Astrocyte of the spinal cord (primary cell): Measurements from ENCODE around the gene PRKG1.
"Not testable (repeated sequence)": the region's sequence is repeated elsewhere in the genome, so short reads cannot be mapped to it uniquely, and the experiment has no call there.

Experiments used
- DNase-seq: peaks from one replicate; pipeline ENCODE4 v3.0.0; 2011; ENCODE audit warnings: low read depth, low spot score
- H3K4me3 ChIP-seq: 2 replicates; pipeline ENCODE4 v1.5.1; 2011; ENCODE audit warnings: low read depth, mild to moderate bottlenecking, low read length, moderate library complexity
- in situ Hi-C: cut with HindIII; loops from 2 replicates; pipeline ENCODE4 v1.10.0; 2017; ENCODE audit warnings: low sequenced_read_pairs
- TF ChIP-seq, protein P1 (sequence below): IDR thresholded peaks from 2 replicates; pipeline ENCODE4 v1.5.1; 2012; ENCODE audit warnings: low read depth, mild to moderate bottlenecking, low read length, inconsistent platforms

The PRKG1 gene

DNA sequence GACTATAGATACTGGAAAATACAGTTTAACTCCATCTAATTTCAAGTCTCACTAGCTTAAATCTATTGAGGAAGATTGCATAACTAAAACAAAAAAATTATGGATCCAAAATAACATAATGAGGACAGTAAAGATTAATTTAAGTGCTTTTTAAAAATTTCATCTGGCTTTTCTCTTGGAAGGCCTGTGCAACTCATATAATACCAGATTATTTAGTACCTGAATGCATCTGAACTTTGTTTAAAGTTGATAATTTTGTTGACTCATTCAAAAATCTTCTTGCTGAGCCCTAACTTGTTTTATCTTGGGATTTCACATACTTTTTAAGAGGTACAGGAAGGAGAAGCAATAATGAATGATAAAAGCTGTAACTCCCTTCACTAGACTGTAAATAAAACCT, 478.6 kb downstream of the PRKG1 start:
- TF ChIP-seq, protein P1, sequence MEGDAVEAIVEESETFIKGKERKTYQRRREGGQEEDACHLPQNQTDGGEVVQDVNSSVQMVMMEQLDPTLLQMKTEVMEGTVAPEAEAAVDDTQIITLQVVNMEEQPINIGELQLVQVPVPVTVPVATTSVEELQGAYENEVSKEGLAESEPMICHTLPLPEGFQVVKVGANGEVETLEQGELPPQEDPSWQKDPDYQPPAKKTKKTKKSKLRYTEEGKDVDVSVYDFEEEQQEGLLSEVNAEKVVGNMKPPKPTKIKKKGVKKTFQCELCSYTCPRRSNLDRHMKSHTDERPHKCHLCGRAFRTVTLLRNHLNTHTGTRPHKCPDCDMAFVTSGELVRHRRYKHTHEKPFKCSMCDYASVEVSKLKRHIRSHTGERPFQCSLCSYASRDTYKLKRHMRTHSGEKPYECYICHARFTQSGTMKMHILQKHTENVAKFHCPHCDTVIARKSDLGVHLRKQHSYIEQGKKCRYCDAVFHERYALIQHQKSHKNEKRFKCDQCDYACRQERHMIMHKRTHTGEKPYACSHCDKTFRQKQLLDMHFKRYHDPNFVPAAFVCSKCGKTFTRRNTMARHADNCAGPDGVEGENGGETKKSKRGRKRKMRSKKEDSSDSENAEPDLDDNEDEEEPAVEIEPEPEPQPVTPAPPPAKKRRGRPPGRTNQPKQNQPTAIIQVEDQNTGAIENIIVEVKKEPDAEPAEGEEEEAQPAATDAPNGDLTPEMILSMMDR, result no peak
- H3K4me3 ChIP-seq, result no peak overlapping the region
- DNase-seq, result no peak
- in situ Hi-C loops, result no loop called here

DNA sequence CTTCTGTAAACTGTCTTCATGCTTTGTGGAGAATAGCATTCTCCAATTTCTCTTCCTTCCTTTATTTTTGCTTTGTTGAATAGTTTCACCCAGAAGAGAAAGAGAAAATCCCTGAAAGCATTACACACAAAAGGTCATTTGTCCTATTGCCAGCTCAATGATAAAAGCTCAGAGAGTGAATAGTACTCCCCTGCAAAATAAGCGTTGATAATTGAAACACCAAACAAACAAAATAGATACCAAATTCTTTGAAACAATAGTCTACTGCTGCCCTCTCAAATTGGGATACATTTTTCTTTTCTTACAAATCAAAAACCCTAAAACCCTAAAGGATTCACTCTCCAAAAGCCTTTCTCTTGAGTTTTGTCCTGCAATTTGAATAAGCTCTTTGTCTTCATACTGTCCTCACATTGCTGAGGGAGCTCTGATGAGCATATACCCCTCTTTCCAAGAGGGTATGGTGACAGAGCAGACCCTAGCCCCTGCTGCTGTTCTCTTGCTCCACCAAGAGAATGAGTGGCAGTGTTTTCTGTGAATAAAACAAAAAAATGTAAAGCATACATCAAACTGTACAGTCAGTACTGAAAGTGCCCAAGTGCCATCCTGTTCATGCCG, 490.7 kb downstream of the PRKG1 start:
- no peak for DNase-seq
- no peak overlapping the region for H3K4me3 ChIP-seq
- in situ Hi-C loops, result no loop called here
- TF ChIP-seq, protein P1, result no peak

DNA sequence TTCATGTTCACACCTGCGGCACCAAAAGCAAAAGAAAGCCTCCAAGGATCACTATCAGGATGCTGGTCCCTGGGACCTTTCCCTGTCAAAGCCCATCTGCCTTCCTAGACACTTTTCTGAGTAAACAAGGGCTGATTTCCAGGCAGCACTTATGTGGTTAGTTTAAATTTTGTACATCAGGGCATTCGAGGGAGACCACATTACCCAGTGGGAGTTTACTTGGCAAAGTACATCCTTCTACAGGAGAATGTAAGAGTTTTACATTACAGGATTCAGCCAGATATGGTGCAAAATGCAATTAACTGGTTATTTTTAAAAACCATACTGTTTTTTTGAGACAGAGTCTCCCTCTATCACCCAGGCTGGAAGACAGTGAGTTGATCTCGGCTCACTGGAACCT, 493.0 kb downstream of the PRKG1 start:
- TF ChIP-seq, protein P1, result no peak
- H3K4me3 ChIP-seq, result no peak overlapping the region
- in situ Hi-C loops, result no loop called here
- DNase-seq, result no peak

DNA sequence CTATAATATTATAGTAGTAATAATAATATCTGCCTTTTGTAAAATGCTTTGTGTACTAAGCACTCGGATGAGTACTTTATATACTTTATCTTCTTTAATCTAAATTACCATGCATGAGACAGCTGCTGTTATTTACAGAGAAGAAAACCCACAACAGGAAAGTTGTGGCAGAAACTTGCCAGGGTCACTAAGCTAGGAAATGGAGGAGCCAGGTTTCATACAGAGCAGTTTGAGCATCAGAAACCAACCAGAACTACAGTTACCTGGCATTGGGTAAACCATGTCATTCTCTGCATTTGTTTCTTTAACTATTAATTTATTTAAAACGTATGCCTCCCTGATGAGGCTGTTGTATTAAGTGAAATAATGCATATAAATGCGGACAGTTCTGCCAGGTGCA, 495.2 kb downstream of the PRKG1 start:
- in situ Hi-C loops, result no loop called here
- no peak for DNase-seq
- TF ChIP-seq, protein P1, result no peak
- no peak overlapping the region for H3K4me3 ChIP-seq

DNA sequence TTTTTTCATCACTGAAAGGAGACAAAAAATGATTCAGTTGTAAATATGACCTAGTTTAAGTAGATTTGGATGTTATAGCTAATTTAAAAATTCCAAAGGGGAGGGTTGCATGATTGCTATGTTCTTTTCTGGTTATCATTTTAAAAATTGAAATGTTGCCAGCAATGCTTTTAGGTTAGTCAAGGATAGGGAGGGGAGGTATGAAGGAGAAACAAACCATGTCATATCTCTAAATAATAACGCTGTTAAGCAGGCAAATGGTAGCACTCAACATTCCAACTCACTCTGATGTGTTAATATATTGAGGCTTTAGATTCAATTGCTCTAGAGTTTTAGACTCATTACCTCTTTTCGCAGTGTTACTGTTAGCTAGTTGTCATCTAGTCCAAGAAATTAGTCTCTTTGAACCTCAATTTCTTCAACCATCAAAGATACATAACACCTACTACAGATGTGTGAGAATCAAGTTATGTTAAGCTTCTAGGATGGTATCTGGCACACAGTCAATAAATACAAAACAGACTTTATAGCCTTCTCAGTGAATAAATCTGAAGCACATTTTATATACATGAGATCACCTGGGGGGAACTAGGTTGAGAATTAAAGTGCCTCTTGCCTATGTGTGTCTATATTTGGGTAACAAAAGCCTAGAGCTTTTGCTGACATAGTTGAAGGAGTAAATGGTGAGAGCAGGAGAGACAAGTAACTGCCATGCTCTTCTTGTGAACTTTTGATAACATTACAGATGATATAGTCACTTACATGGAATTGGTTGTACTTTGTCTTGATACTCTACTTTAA, 500.2 kb downstream of the PRKG1 start:
- TF ChIP-seq, protein P1, result no peak
- in situ Hi-C loops, result no loop called here
- H3K4me3 ChIP-seq, result no peak overlapping the region
- DNase-seq, result no peak

DNA sequence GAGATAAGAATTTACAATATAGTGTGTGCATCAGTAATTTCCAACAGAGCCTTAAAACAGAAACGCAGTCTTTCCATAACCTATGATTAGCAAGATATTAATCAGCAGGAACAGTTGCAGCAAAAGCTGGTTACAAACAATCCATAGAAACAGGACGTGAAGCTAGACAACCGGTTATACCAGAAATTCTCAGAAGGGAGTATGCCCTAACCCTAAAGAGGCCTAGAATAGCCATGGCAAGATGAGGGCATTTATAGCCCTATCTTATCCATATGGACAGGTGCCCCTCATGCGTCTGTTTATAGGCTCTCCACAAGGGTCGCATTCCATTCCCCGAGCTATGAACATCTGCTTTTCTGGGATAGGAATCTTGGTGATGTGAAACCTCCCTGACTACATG, 506.9 kb downstream of the PRKG1 start:
- H3K4me3 ChIP-seq, in situ Hi-C loops, DNase-seq: not testable (repeated sequence)

DNA sequence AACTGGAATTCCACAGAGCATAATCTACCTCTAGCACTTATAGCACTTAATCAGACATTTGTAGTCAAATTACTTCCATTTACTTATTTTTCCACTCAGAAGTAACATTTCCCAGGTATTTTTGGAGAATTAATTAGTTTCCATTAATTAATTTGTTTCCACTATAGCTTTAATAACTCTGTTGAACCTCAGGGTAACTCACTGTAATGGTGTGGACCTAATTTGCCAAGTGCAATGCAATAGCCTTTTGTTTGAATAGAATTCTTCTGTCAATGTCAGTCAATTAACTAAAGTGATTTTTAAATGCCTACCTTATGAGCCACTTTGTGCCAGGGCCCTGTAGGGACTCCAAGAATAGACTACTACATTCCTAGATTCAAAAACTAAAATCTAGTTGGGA, 509.7 kb downstream of the PRKG1 start:
- TF ChIP-seq, protein P1, result no peak
- no peak overlapping the region for H3K4me3 ChIP-seq
- no peak for DNase-seq
- in situ Hi-C loops, result no loop called here
